Muscle layer of colon (tissue), 2 donors: ENCODE measurements around the gene RCVRN.

Experiments used
- H3K27ac ChIP-seq: one replicate; pipeline ENCODE4 v1.7.0; 2013; ENCODE audit warnings: low read depth, mild to moderate bottlenecking, low read length, moderate library complexity
- H3K27me3 ChIP-seq, 2 donors: one replicate each; pipeline ENCODE4 v1.7.0; 2013; ENCODE audit warnings: low read length in 2 of 2, mild to moderate bottlenecking in 2 of 2; ENCODE audit not compliant: insufficient read depth in 2 of 2, control insufficient read depth in 1 of 2
- H3K36me3 ChIP-seq: one replicate; pipeline ENCODE4 v1.7.0; 2013; ENCODE audit warnings: mild to moderate bottlenecking, low read length; ENCODE audit not compliant: insufficient read depth
- H3K4me1 ChIP-seq: one replicate; pipeline ENCODE4 v1.7.0; 2013; ENCODE audit warnings: mild to moderate bottlenecking, low read length; ENCODE audit not compliant: insufficient read depth
- H3K4me3 ChIP-seq, 2 donors: one replicate each; pipeline ENCODE4 v1.7.0; 2013; ENCODE audit warnings: low read length in 2 of 2, low read depth in 1 of 2, mild to moderate bottlenecking in 1 of 2, moderate library complexity in 1 of 2
- H3K9ac ChIP-seq: one replicate; pipeline ENCODE4 v1.7.0; 2013; ENCODE audit warnings: low read length
- H3K9me3 ChIP-seq: one replicate; pipeline ENCODE4 v1.7.0; 2013; ENCODE audit warnings: mild to moderate bottlenecking, low read length
- donor health status: abdominal sarcoma.
- donor health status: Adenocarcinoma of cecum.

RCVRN gene

GRCh38 chr17:9905078-9905415, at the start of gene RCVRN:
RCVRN (minus strand) TSS chr17:9905271; CDS start chr17:9905180, 91 bp downstream.
- H3K36me3 ChIP-seq: no peaks in the 10 kb centered on the region
- no peak within 1 kb of the TSS for H3K27ac ChIP-seq
- H3K9me3 ChIP-seq: no peaks in the 10 kb centered on the region
- H3K9ac ChIP-seq: no peak within 1 kb of the TSS
- H3K4me1 ChIP-seq: peaks cover 8% of the 10 kb centered on the region
- no peak within 1 kb of the TSS for H3K4me3 ChIP-seq
- peaks cover 0 to 4% of the 10 kb centered on the region in 2 donors for H3K27me3 ChIP-seq

- Histone ChIP-seq H3K27ac (no peak overlapping the region), H3K9ac (no peak overlapping the region), H3K4me1 (no peaks in the 10 kb centered on the region), H3K36me3 (no peaks in the 10 kb centered on the region), H3K27me3 (peaks cover 0 to 12% of the 10 kb centered on the region in 2 donors), H3K4me3 (no peak overlapping the region), H3K9me3 (no peaks in the 10 kb centered on the region)
Observed at GRCh38 chr17:9953492-9953891, 48.4 kb upstream of the RCVRN start.

- no peak overlapping the region for H3K9ac ChIP-seq
- H3K27me3 ChIP-seq: no peaks in the 10 kb centered on the region
- no peaks in the 10 kb centered on the region for H3K36me3 ChIP-seq
- no peak overlapping the region for H3K4me3 ChIP-seq
- H3K4me1 ChIP-seq: no peaks in the 10 kb centered on the region
- no peaks in the 10 kb centered on the region for H3K9me3 ChIP-seq
- H3K27ac ChIP-seq: no peak overlapping the region
Observed at GRCh38 chr17:9951803-9952202, 46.7 kb upstream of the RCVRN start.

- Histone ChIP-seq H3K9ac (no peak overlapping the region), H3K9me3 (no peaks in the 10 kb centered on the region), H3K4me1 (no peaks in the 10 kb centered on the region), H3K27ac (no peak overlapping the region), H3K27me3 (no peaks in the 10 kb centered on the region), H3K36me3 (peaks cover 13% of the 10 kb centered on the region), H3K4me3 (no peak overlapping the region)
Observed at GRCh38 chr17:9948928-9949327, 43.9 kb upstream of the RCVRN start.

DNA sequence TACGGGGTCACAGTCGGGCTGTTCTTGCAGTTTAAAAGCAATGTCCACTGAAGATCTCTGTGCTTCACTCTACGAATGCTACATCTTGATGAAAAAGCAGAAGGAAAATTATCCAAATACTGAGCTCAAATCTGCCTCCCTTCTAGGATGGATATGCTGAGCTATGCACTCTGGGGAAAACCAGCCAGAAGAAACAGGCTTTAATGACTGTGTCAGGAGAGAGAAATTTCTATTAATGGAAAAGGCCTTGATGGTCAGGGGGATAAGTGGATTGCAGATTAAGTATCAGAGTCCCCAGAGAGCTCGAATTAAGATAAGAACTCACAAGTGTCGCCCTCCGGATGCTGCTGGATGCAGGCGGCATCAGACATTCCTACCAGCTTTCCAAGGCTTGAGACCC, 39.6 kb upstream of the RCVRN start:
- no peaks in the 10 kb centered on the region for H3K9me3 ChIP-seq
- H3K9ac ChIP-seq: no peak overlapping the region
- H3K36me3 ChIP-seq: peaks cover 23% of the 10 kb centered on the region
- H3K27me3 ChIP-seq: no peaks in the 10 kb centered on the region
- H3K4me1 ChIP-seq: no peaks in the 10 kb centered on the region
- H3K4me3 ChIP-seq: no peak overlapping the region
- H3K27ac ChIP-seq: no peak overlapping the region

- Histone ChIP-seq H3K27ac (no peak overlapping the region), H3K9ac (no peak overlapping the region), H3K36me3 (peaks cover 30% of the 10 kb centered on the region), H3K4me1 (no peaks in the 10 kb centered on the region), H3K9me3 (no peaks in the 10 kb centered on the region), H3K4me3 (no peak overlapping the region), H3K27me3 (no peaks in the 10 kb centered on the region)
Observed at GRCh38 chr17:9943343-9943742, 38.3 kb upstream of the RCVRN start.

GRCh38 chr17:9942885-9943284, 37.8 kb upstream of the RCVRN start:
- Histone ChIP-seq H3K9ac (no peak overlapping the region), H3K27ac (no peak overlapping the region), H3K27me3 (no peaks in the 10 kb centered on the region), H3K36me3 (peaks cover 30% of the 10 kb centered on the region), H3K4me1 (no peaks in the 10 kb centered on the region), H3K9me3 (no peaks in the 10 kb centered on the region), H3K4me3 (no peak overlapping the region)

- no peak overlapping the region for H3K27ac ChIP-seq
- no peak overlapping the region for H3K4me3 ChIP-seq
- H3K4me1 ChIP-seq: peaks cover 4% of the 10 kb centered on the region
- H3K9ac ChIP-seq: no peak overlapping the region
- no peaks in the 10 kb centered on the region for H3K9me3 ChIP-seq
- no peaks in the 10 kb centered on the region for H3K27me3 ChIP-seq
- H3K36me3 ChIP-seq: peaks cover 27% of the 10 kb centered on the region
Observed at GRCh38 chr17:9941305-9941704, 36.2 kb upstream of the RCVRN start.

- H3K27me3 ChIP-seq: no peaks in the 10 kb centered on the region
- no peak overlapping the region for H3K9ac ChIP-seq
- no peak overlapping the region for H3K4me3 ChIP-seq
- no peak overlapping the region for H3K27ac ChIP-seq
- peaks cover 23% of the 10 kb centered on the region for H3K36me3 ChIP-seq
- no peaks in the 10 kb centered on the region for H3K9me3 ChIP-seq
- peaks cover 4% of the 10 kb centered on the region for H3K4me1 ChIP-seq
Observed at GRCh38 chr17:9940841-9941240, 35.8 kb upstream of the RCVRN start.

DNA sequence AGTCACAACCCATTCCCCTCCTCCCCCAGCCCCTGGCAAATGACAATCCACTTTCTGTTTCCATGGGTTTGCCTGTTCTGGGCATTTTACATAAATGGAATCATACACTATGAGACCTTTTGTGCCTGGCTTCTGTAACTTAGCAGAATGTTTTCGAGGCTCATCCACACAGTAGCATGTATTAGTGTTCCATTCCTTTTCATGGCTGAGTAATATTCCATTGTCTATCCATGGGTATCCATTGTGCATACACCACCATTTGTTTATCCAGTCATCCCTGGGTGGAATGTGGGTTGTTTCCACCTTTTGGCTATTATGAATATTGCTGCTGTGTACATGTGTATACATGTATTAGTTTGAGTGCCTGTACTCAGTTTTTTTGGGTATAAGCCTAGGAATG, 33.7 kb upstream of the RCVRN start:
- Histone ChIP-seq H3K9me3 (no peaks in the 10 kb centered on the region), H3K4me1 (peaks cover 4% of the 10 kb centered on the region), H3K4me3 (no peak overlapping the region), H3K9ac (no peak overlapping the region), H3K36me3 (peaks cover 17% of the 10 kb centered on the region), H3K27me3 (no peaks in the 10 kb centered on the region), H3K27ac (no peak overlapping the region)

GRCh38 chr17:9937901-9938300, 32.8 kb upstream of the RCVRN start:
- Histone ChIP-seq H3K9me3 (no peaks in the 10 kb centered on the region), H3K27ac (no peak overlapping the region), H3K9ac (no peak overlapping the region), H3K4me1 (peaks cover 4% of the 10 kb centered on the region), H3K4me3 (no peak overlapping the region), H3K27me3 (no peaks in the 10 kb centered on the region), H3K36me3 (peaks cover 17% of the 10 kb centered on the region)

- Histone ChIP-seq H3K9ac (no peak overlapping the region), H3K9me3 (no peaks in the 10 kb centered on the region), H3K27me3 (no peaks in the 10 kb centered on the region), H3K4me3 (no peak overlapping the region), H3K27ac (no peak overlapping the region), H3K4me1 (peaks cover 4% of the 10 kb centered on the region), H3K36me3 (peaks cover 17% of the 10 kb centered on the region)
Observed at GRCh38 chr17:9937241-9937761, 32.2 kb upstream of the RCVRN start.
